HT1080 (cell line): ENCODE measurements around the gene MAML3. TPM values are rescaled to one million over a fixed set of nuclear protein-coding genes. Genes with fewer than 3 reads are reported as not detected.

Experiments used
- DNase-seq: peaks from one replicate; pipeline ENCODE4 v3.0.0-alpha.2; 2015; ENCODE audit warnings: low read depth
- total RNA-seq: library from RNA; depleted of rRNA; stranded (reverse); fragments of >200 nt; shearing (Covaris generic); gene quantifications from 2 replicates; pipeline ENCODE4 v1.2.3, GENCODE V29; 2014

MAML3 gene
- total RNA-seq, 1 experiment from 2014 or later, result 11.4 TPM

DNA sequence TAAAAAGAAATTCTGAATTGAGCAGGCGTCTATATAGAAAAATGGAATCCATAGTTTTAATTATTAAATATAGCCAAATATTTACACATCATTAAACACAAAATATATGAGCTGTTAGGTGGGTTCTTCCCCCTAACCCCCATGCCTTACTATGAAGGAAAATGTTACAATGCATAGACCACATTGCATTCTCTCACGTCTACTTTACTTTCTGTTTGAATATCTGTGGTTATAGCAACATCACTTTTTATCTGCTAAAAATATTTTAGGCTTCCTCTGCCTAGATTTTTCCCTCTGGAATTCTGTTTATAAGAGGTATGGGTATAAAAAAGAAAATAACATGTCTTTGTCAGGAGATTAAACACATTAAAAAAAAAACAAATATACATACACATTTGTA, 73.1 kb downstream of the MAML3 start:
- DNase-seq, result no peak

DNA sequence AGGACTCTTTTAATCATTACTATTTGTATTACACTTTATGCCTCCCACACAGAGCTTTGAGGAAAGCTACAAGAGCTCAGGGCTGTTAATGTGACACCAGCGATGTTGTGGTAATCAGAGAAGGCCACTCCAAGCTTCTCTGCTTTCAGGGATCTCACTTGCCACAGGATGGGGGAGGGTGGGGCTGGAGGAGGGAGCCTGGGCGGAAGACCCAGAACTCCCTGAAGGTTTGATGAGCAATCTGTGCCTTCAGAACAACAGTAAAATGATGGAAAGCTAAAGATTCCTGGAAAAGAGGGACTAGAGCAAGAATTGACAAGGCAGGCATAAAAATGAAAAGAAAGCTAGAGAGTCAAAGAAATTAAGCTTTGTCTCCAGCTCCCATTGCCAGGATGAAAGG, 75.6 kb downstream of the MAML3 start:
- DNase-seq, result no peak

DNA sequence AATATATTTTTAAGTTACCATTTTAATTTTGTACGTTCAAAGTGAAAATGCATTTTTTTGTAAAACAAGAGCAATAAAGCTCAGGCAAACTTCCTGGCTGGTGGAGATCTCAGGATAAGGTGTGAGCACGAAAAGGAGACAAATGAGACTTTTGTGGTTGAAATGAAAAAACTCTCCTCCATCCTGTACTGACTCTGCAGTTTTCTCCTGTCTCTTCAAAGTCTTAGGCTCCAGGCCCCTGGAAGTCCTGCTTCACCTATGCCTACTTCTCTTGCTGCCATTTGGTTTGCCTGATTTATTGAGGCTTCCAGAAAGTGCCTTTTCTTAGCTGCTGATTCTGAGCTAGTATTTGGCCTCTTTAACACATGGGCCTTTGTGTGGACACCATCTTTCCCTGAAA, 77.7 kb downstream of the MAML3 start:
- DNase-seq, result no peak

DNA sequence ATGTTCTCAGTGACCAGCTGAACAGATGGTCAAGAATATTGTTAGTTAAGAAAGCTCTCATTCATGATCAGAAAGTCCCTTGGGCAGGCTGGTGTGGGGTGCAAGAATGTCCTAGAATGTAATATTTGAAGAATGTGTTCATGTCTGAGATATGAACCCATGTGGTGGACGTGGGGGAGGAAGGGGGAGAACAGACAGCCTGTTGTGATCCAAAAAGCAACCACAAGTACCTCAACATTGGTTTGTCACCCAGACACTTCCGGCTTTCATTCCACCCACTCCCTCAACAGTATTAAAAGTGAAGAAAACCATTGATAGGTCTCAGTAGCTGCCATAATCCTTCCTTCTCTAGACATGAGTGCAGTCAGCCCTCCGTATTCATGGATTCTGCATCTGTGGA, 82.2 kb downstream of the MAML3 start:
- DNase-seq, result peak; percentile 80

DNA sequence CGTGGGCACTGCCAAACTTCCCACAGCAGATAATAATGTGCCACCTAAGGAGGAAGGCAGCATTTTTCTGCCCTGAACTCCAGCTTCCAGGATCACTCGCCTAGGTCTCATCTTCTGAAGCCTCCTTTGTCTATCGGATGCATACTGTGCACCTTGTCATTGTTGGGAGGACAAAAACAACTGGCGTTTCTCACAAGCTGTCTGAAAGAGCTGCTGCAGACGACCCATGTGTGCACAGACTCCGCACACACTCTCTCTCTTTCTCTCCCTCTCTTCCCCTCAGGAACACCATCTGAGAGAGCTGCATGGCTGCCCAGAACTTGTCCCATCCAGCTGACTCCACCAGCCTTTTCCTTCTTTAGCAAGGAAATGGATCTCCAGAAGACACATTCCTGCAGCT, 83.0 kb downstream of the MAML3 start:
- no peak for DNase-seq

DNA sequence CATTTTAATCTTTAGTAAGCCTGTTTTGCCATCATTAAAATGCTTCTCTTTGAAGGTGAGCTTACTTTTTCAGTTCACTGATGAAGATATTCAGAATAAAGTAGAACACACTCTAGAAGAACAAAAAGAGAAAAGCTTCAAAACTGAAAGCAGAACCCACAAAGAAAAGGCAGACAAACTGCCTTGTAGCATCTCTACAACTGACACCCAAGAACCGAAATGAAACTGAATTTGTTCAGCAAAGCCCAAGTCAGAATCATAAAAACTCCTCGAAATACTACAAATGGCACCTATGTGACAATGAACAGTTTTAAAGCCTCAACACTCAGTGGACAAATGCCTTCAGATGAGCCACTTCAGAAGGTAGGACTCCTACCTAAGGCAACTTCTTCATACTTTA, 83.6 kb downstream of the MAML3 start:
- DNase-seq, result no peak

DNA sequence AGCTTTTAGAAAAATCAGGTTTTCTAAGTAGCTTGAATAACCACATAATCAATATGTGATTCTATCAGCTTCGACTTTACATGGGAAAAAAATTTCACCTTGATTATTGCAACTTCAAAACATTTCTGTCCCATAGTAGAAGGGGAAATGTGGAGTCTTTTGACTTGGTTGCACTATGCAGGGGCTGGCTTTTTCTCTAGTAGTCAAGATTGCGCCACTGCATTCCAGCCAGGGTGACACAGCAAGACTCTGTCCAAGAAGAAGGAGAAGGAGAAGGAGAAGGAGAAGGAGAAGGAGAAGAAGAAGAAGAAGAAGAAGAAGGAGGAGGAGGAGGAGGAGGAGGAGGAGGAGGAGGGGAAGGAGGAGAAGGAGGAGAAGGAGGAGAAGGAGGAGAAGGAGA, 84.9 kb downstream of the MAML3 start:
- peak; percentile 54 for DNase-seq

DNA sequence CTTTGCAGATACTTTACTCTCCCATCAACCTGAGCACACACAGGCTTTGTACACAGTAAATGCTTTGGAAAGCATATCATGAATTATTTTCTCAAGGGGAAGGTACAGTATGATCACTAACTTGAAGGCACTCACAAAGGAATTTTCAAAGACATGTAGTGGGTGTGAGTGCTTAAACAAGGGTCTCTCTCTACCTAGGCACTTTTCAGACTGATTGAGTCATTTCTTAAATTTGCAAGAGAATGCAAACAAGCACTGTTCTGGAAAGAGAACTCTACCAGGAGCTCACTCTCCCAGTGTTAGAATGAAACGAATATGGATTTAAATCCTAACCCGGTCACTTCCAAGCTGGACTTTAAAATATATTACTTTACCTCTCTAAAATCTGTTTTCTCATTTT, 85.7 kb downstream of the MAML3 start:
- no peak for DNase-seq

DNA sequence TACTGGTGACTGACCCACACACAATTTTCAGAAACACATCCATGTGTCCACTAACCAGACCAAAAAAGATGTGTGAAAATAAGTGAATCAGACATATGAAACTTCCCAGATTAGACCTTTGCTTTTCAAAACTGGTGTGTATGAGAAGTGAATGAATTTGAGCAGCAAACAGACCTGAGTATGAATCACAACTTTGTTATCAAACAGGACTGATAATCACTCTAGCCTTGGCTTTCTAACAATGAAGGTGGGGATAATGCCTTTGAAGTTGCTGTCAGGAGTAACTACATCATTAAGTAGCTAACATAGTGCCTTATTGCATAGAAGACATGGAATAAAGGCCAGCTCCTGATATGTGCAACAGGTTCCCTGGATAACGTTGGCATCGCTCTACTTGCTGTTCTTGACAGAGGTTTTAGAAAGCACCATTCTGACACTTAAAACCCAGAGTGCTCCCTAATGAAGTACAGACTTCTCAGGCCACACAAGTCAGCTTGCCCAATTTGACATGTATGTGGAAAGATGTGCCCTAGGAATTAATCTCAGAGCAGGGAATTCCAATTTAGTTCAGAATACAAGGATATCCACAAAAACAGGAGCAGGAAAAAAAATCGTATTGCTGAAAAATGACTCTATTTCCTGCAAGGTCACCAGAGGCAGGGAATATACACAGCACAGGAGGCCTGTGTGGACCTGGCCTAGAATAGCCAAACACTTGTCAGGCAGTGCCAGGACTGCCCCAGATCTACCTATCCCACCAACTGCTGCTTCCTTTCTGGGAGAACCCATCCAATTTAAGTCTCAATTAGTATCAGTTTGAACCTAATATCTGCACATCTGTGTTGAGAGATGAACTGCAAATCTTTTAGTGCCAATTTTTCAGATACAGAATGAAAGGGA, 87.7 kb downstream of the MAML3 start:
- no peak for DNase-seq

DNA sequence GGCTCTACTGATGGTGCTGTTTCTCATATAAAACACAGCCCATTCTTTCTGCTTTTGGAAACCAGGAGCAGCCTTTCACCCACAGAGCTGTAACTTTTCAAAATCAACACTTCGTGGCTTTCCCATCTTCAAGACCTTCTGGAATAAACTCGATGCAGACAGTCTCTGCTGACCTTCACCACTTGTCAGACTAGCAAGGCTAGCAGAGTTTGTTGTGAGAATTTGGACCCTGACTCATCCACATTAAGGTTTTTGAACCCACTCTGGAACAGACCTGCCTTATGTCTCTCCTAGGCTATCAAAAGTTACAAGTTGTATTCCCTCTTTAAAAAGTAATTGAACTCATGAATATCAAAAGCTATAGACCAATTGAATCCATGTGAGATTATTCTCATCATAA, 88.6 kb downstream of the MAML3 start:
- DNase-seq, result no peak

DNA sequence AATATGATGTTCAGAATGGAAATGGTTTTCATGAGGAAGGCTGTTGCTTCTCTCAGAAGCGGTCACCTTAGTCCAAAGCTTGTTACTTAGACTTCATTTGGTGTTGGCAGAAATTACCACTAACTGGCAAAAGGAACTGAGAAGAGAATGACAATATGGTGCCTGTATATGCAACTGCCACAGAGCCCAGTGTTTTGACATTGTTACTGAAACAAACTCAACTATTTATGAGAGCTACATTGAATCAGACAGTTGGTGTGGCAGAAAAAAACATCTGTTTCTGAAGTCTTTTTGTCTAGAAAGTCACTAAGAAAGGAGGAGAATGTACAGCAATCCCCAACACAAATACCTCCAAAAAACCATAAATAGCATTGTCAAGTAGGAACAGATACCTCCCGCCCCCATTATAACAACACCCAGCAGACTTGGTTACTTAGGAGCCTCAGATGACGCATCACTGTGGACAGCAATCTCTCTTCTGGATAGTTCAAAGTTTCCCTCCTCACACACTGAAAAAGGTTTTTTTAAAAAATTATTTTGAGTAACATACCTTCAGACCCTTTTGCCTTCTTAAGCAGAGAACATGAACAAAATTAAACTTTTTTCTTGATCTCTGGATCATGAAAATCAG, 92.2 kb downstream of the MAML3 start:
- no peak for DNase-seq

DNA sequence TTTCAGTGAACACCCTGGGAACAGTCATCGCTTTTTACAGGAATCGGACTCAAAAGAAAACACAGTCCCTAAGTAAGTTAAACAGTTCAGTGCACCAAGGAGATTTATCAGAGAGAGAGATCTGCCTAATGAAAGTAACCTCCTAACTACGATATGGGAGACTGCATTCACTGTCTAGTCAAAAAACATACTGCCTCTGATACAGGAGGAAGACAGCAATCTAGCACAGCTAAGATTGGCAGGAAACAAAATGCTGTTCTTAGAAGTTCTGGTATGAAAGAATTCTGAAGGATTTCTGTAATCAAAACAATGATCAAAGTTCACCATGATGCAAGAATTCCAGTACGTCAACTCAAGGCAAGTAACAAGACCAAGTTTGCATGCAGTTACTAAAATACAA, 92.8 kb downstream of the MAML3 start:
- DNase-seq, result peak; percentile 32

DNA sequence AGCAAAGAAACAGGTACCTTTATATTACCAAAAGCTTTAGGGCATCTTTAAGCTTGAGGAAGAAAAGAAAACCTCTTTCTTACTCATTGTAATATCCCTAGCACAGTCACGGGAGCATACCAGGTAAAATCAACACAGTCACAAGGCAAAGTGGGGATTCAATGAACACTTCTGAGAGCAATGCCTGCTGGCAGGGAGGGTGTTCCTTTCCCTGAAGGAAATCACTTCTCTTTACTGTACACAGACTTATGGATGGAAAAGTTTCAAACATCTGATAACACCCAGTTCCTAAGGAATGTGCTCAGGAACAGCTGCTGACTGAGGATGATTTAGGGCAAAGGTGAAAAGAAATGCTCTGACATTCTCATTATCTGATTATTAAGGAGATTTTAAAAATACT, 94.8 kb downstream of the MAML3 start:
- peak; percentile 40 for DNase-seq

DNA sequence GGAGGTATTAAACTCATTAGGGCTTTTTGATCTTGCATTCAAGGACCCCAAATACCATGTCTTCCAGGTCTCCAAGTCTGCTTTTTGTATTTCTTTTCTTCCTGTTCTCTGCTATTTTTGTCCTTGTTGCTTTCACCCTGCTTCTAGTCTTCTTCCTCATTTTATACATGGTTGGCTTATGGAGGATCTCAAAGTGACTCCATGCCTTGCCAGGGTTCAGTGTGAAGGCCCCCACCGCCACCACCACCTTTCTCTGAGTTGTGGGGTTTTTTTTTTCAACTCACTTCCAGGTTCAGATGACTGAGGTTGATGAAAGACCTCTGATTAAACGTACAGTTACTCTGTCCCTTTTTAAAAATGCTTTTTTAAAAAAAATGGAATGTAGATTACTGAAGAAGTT, 96.3 kb downstream of the MAML3 start:
- DNase-seq, result no peak

DNA sequence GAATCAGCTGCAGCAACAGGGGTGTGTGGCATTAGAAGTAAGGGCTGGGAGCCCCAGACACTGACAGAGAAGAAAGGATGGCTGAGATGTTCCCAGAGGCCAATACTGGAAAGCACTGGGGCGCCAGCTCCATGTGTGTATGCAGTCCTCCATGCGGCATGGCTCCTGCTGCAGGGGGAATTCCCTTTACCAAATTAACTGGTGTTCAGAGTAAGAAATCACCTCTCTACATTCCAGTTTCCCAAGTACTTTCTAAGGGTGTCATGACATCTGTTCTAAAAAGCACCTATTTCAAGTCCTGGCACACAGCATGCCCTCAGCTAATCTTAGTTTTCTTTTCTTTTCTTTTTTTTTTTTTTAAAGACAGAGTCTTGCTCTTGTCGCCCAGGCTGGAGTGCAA, 98.0 kb downstream of the MAML3 start:
- DNase-seq, result no peak

DNA sequence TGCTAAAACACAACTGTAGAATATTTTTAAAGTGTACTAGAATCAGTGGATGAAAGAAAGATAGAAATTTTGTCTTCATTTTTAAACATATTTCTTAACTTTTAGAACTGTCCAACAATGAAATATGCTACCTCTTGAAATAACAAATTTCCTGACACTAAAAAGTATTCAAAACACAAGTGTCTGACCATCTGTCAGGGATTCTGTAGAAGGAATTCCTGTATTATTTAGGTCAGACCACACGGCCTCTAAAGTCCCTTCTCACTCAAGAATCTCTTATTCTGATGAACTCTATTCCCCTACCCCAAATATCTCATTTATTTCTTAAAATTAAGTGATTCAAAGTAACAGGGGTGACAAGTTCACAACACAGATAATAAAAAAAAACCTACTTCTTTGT, 99.1 kb downstream of the MAML3 start:
- no peak for DNase-seq

DNA sequence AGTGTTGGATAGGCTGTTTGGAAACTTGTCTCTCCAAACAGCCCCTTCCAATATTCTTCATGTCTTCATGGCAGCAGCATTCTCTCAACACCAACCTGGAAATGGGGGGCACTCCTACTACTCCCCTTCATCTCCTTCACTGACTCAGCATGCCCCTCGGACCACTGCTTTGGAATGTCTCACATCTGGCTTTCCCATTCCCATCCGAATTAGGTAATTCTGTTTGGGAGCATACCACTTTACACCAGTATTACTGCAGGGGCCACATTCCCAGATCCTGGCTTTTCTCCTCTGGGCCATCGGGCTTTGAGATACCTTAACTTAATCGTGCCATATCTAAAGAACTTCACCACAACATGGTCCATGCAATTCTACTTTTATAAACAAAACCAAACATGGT, 100.8 kb downstream of the MAML3 start:
- DNase-seq, result no peak

DNA sequence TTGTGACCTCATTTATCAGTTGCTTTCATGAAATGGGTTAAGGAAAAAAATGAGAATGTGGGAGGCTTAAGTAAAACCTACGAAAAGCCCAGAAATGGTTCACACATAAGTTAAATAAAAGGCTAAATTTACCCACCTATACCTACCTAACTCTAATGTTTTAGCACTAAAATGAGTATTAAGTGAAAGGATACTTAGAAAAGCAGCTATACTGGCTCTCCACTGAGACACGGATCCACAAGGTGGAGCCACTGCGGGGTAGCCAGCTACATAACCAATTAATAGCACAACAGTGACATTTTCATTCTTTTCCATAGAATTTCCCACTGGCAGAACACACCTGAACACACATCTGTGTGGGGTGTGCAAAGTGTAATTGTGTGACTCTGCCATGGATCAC, 101.9 kb downstream of the MAML3 start:
- no peak for DNase-seq

DNA sequence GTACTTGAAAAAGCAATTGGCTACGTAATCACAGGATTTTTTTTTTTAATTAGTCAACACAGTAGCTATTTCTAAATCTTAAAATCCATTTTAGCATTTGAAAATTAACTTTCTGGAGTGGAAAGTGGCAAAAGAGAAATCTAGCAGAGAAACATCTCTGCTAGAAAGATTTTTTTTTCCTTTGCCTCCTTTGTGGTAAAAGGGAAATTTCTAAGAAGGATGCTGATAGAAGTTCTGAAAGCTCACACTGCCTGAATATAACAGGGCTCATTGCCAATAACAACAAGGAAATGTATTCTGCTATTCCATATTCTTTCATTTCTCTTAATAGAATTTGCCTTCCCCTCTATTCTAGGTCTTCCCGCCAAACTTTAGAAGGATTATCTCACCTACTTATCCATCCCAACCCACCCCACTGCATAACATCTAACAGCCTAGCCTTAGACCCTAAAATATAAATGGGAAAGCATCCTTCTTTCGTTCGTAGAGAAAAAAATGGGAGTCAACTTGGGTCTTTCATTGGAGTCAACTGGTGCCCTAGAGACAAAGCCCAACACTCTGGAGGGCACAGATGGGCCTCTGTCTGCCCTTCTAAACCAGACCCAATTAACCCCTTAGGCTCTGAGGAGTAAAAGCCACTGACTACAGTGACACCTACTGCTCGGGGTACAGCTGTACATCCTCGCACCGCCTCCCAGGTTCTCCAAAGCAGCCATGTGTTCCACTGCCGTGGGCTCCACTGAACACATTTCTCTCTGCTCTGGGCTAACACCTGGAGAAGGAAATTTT, 103.9 kb downstream of the MAML3 start:
- DNase-seq, result peak; percentile 54

DNA sequence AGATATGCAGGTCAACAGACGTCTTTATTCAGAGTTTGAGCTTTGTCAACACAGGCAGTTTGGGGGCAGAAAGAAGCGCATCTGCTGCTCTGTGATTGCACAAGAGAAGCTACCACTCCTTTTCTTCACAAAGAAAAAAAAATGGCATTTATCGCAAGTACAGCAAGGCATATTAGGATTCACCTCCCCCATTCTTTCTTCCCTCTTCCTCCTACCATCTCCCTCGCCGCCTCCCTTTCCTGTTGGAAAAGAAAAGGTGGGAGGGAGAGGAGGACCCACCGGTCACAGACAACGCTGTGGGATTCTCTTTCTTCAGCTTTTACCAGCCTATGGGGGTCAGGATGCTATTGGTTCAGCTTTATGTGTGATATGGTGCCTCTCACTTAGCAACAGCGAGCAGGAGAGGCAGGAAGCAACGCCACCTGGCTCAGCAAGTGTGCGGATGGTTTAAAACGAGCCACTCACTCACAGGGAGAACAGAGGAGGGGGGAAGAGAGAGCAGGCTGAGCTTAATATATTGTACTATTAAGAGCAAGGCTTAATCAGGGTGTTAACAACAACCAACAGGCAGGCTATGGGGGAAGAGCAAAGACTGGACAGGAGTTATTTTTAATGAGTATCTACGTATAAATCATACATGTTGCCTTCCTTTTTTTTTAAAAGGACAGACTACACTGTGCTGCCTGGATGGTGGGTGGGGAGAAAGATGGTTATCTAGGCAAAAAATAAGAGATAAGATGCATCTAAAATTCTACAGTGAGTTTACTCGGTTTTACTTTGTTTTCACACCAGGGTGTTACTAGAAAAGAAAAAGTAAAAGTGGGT, 104.7 kb downstream of the MAML3 start:
- DNase-seq, result peak; percentile 93

DNA sequence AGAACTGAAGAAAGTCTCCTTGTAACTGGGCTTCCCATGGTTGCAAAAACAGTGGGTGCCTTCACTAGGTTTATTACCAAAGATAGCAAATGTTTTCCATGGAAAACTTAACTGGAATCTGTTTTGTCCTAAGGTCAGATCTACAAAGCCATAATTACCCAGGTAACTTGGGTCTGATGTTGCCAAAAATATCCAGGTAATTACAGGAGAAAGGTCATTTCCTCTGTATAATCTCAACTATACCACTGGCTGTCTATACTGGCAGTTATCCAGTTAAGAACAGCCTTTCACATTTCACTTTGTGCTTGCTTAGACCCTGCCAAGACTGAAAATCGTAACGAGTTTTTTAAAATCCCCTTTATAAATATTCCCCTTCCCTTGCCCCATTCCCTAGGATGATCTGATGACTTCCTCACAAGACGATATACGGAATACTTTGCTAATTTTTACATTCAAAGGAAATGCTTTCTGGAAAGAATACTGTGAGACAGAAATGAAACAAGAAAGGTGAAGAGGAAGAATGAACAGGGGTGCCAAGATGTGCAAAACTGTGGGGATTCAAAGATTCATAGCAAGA, 105.5 kb downstream of the MAML3 start:
- no peak for DNase-seq
